Liver (tissue), 3 donors: Measurements from ENCODE around the gene GLP1R.

ENCODE experiments used
- EGR1 ChIP-seq, 2 donors: IDR thresholded peaks; 2 replicates each; pipeline ENCODE4 v1.6.1; 2016 to 2018; ENCODE audit warnings: antibody characterized with exemption in 2 of 2, low read depth in 2 of 2
- FOXA2 ChIP-seq: IDR thresholded peaks from 2 replicates; pipeline ENCODE4 v1.6.1; 2016; ENCODE audit warnings: antibody characterized with exemption
- GABPA ChIP-seq, 2 donors: IDR thresholded peaks in 1 of 2; conservative IDR thresholded peaks in 1 of 2; 2 replicates each; pipeline ENCODE4 v1.6.1; 2016; ENCODE audit warnings: antibody characterized with exemption in 2 of 2, mild to moderate bottlenecking in 1 of 2, moderate library complexity in 1 of 2
- RAD21 ChIP-seq, 2 donors: IDR thresholded peaks; 2 replicates each; pipeline ENCODE4 v1.6.1; 2016; ENCODE audit warnings: antibody characterized with exemption in 2 of 2, mild to moderate bottlenecking in 2 of 2
- SP1 ChIP-seq: IDR thresholded peaks from 2 replicates; pipeline ENCODE4 v1.6.1; 2018; ENCODE audit warnings: antibody characterized with exemption, mild to moderate bottlenecking
- TAF1 ChIP-seq: conservative IDR thresholded peaks from 2 replicates; pipeline ENCODE4 v1.6.1; 2016; ENCODE audit warnings: antibody characterized with exemption, mild to moderate bottlenecking
- TF ChIP-seq, protein P1 (sequence below): fragments of 150-350 bp; IDR thresholded peaks from 2 replicates; pipeline ENCODE4 v1.5.1; 2017; ENCODE audit warnings: improper control_type of control experiment, low read depth, low read length; ENCODE audit not compliant: missing input control
- TF ChIP-seq, protein P2 (sequence below): IDR thresholded peaks from 2 replicates; pipeline ENCODE4 v1.6.1; 2016; ENCODE audit warnings: antibody characterized with exemption
- TF ChIP-seq, protein P3 (sequence below): IDR thresholded peaks from 2 replicates; pipeline ENCODE4 v1.6.1; 2016; ENCODE audit warnings: antibody characterized with exemption
- TF ChIP-seq, protein P4 (sequence below): IDR thresholded peaks from 2 replicates; pipeline ENCODE4 v1.6.1; 2016; ENCODE audit warnings: antibody characterized with exemption, mild to moderate bottlenecking
- donor health status: healthy.
- donor health status: healthy.

DNA sequence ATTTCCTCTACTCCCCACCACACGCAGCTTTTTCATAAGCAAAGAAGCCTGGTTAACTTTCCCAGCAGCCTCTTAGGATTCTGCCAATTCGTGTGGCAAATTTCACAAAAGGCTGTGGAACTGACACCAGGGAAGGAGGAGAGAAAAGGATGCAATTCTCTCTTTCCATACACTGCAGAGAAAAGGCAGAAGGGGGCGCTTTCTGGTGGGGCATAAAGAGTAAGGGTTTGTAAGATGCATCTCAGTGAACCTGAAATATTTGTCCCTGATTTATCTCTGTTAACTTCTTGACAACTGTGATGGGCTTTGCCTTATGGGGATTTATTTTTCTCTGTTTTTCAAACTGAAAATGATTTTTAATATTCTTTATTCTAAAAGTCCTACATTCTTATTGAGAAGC is 45.5 kb upstream of the GLP1R start:
- TF ChIP-seq TAF1 (no peak), RAD21 (IDR thresholded peaks at IDR 0.05) (peak in 1 of 2 donors; percentile 36), GABPA (IDR thresholded peaks at IDR 0.05 in 1 of 2, conservative IDR thresholded peaks at IDR 0.05 in 1 of 2) (no peak), EGR1 (IDR thresholded peaks at IDR 0.05; ENCODE audit: low read depth in 2 of 2) (no peak), SP1 (no peak), FOXA2 (no peak)
- TF ChIP-seq, protein P1, sequence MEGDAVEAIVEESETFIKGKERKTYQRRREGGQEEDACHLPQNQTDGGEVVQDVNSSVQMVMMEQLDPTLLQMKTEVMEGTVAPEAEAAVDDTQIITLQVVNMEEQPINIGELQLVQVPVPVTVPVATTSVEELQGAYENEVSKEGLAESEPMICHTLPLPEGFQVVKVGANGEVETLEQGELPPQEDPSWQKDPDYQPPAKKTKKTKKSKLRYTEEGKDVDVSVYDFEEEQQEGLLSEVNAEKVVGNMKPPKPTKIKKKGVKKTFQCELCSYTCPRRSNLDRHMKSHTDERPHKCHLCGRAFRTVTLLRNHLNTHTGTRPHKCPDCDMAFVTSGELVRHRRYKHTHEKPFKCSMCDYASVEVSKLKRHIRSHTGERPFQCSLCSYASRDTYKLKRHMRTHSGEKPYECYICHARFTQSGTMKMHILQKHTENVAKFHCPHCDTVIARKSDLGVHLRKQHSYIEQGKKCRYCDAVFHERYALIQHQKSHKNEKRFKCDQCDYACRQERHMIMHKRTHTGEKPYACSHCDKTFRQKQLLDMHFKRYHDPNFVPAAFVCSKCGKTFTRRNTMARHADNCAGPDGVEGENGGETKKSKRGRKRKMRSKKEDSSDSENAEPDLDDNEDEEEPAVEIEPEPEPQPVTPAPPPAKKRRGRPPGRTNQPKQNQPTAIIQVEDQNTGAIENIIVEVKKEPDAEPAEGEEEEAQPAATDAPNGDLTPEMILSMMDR: peak; percentile 8
- TF ChIP-seq, protein P2, sequence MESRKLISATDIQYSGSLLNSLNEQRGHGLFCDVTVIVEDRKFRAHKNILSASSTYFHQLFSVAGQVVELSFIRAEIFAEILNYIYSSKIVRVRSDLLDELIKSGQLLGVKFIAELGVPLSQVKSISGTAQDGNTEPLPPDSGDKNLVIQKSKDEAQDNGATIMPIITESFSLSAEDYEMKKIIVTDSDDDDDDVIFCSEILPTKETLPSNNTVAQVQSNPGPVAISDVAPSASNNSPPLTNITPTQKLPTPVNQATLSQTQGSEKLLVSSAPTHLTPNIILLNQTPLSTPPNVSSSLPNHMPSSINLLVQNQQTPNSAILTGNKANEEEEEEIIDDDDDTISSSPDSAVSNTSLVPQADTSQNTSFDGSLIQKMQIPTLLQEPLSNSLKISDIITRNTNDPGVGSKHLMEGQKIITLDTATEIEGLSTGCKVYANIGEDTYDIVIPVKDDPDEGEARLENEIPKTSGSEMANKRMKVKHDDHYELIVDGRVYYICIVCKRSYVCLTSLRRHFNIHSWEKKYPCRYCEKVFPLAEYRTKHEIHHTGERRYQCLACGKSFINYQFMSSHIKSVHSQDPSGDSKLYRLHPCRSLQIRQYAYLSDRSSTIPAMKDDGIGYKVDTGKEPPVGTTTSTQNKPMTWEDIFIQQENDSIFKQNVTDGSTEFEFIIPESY: no peak
- TF ChIP-seq, protein P3, sequence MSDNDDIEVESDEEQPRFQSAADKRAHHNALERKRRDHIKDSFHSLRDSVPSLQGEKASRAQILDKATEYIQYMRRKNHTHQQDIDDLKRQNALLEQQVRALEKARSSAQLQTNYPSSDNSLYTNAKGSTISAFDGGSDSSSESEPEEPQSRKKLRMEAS: no peak
- TF ChIP-seq, protein P4, sequence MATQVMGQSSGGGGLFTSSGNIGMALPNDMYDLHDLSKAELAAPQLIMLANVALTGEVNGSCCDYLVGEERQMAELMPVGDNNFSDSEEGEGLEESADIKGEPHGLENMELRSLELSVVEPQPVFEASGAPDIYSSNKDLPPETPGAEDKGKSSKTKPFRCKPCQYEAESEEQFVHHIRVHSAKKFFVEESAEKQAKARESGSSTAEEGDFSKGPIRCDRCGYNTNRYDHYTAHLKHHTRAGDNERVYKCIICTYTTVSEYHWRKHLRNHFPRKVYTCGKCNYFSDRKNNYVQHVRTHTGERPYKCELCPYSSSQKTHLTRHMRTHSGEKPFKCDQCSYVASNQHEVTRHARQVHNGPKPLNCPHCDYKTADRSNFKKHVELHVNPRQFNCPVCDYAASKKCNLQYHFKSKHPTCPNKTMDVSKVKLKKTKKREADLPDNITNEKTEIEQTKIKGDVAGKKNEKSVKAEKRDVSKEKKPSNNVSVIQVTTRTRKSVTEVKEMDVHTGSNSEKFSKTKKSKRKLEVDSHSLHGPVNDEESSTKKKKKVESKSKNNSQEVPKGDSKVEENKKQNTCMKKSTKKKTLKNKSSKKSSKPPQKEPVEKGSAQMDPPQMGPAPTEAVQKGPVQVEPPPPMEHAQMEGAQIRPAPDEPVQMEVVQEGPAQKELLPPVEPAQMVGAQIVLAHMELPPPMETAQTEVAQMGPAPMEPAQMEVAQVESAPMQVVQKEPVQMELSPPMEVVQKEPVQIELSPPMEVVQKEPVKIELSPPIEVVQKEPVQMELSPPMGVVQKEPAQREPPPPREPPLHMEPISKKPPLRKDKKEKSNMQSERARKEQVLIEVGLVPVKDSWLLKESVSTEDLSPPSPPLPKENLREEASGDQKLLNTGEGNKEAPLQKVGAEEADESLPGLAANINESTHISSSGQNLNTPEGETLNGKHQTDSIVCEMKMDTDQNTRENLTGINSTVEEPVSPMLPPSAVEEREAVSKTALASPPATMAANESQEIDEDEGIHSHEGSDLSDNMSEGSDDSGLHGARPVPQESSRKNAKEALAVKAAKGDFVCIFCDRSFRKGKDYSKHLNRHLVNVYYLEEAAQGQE: no peak
